Hepatocyte (in vitro differentiated cells): Measurements from ENCODE around the gene DUOXA2. TPM values are rescaled to one million over a fixed set of nuclear protein-coding genes. Genes with fewer than 3 reads are reported as not detected.

Experiments
- DNase-seq: peaks from one replicate; pipeline ENCODE4 v3.0.0-alpha.2; 2016; ENCODE audit warnings: low spot score
- H2AFZ ChIP-seq: fragments of 200-600 bp; sonication (generic); 2 replicates; pipeline ENCODE4 v1.6.0; 2016; ENCODE audit warnings: antibody characterized with exemption, mild to moderate bottlenecking
- H3K27ac ChIP-seq: fragments of 200-600 bp; sonication (generic); 2 replicates; pipeline ENCODE4 v1.5.1; 2016; ENCODE audit warnings: mild to moderate bottlenecking
- H3K27me3 ChIP-seq: fragments of 200-600 bp; sonication (generic); 2 replicates; pipeline ENCODE4 v1.6.1; 2016
- H3K36me3 ChIP-seq: fragments of 200-600 bp; sonication (generic); replicated peaks from 2 replicates; pipeline ENCODE4 v1.5.1; 2016; ENCODE audit warnings: low read depth; ENCODE audit not compliant: insufficient read depth
- H3K4me1 ChIP-seq: fragments of 200-600 bp; sonication (generic); 2 replicates; pipeline ENCODE4 v1.5.1; 2016; ENCODE audit warnings: mild to moderate bottlenecking, moderate library complexity; ENCODE audit not compliant: insufficient read depth
- H3K4me2 ChIP-seq: fragments of 200-600 bp; sonication (generic); 2 replicates; pipeline ENCODE4 v1.6.0; 2016
- H3K4me3 ChIP-seq: fragments of 200-600 bp; sonication (generic); 2 replicates; pipeline ENCODE4 v1.5.1; 2016; ENCODE audit warnings: mild to moderate bottlenecking
- H3K79me2 ChIP-seq: fragments of 200-600 bp; sonication (generic); 2 replicates; pipeline ENCODE4 v1.6.0; 2017; ENCODE audit warnings: mild to moderate bottlenecking
- H3K9me2 ChIP-seq: fragments of 200-600 bp; sonication (generic); replicated peaks from 2 replicates; pipeline ENCODE4 v1.6.0; 2017; ENCODE audit warnings: mild to moderate bottlenecking; ENCODE audit not compliant: insufficient read depth
- H3K9me3 ChIP-seq: fragments of 200-600 bp; sonication (generic); 2 replicates; pipeline ENCODE4 v1.5.1; 2016; ENCODE audit warnings: low read depth, mild to moderate bottlenecking
- H4K20me1 ChIP-seq: fragments of 200-600 bp; sonication (generic); 2 replicates; pipeline ENCODE4 v1.6.0; 2016; ENCODE audit warnings: mild to moderate bottlenecking; ENCODE audit not compliant: insufficient read depth, poor library complexity, severe bottlenecking
- EZH2 ChIP-seq: fragments of 200-600 bp; sonication (generic); IDR thresholded peaks from 2 replicates; pipeline ENCODE4 v1.6.1; 2016; ENCODE audit warnings: antibody characterized with exemption, mild to moderate bottlenecking, borderline replicate concordance
- EZH2phosphoT487 ChIP-seq: fragments of 200-600 bp; sonication (generic); IDR thresholded peaks from one replicate; pipeline ENCODE4 v1.6.1; 2018; ENCODE audit warnings: antibody characterized with exemption, mild to moderate bottlenecking, low read depth, moderate library complexity; ENCODE audit not compliant: unreplicated experiment, severe bottlenecking
- WGBS: methylation state at CpG from one replicate; pipeline ENCODE4 v1.1.6; 2016; ENCODE audit warnings: low lambda C conversion rate; ENCODE audit errors: missing lambda C conversion rate; 5-methylcytosine and 5-hydroxymethylcytosine counted together
- polyA plus RNA-seq: library from polyadenylated mRNA; unstranded; fragments of >200 nt; fragmentation: Nextera tagmentation; extraction: Ambion mirVana; gene quantifications from 2 replicates; pipeline ENCODE4 v1.2.1, GENCODE V29; 2016
- total RNA-seq: library from RNA; depleted of rRNA; stranded (reverse); fragments of >200 nt; gene quantifications from 2 replicates; pipeline ENCODE4 v1.2.3, GENCODE V29; 2014
- TF ChIP-seq, protein P1 (sequence below): fragments of 200-600 bp; sonication (generic); IDR thresholded peaks from 2 replicates; pipeline ENCODE4 v1.5.1; 2016; ENCODE audit warnings: antibody characterized with exemption, mild to moderate bottlenecking; ENCODE audit not compliant: poor library complexity

Gene DUOXA2
- total and polyA plus RNA-seq, 2 experiments from 2014 or later, result 13.8 to 35.8 TPM

DNA sequence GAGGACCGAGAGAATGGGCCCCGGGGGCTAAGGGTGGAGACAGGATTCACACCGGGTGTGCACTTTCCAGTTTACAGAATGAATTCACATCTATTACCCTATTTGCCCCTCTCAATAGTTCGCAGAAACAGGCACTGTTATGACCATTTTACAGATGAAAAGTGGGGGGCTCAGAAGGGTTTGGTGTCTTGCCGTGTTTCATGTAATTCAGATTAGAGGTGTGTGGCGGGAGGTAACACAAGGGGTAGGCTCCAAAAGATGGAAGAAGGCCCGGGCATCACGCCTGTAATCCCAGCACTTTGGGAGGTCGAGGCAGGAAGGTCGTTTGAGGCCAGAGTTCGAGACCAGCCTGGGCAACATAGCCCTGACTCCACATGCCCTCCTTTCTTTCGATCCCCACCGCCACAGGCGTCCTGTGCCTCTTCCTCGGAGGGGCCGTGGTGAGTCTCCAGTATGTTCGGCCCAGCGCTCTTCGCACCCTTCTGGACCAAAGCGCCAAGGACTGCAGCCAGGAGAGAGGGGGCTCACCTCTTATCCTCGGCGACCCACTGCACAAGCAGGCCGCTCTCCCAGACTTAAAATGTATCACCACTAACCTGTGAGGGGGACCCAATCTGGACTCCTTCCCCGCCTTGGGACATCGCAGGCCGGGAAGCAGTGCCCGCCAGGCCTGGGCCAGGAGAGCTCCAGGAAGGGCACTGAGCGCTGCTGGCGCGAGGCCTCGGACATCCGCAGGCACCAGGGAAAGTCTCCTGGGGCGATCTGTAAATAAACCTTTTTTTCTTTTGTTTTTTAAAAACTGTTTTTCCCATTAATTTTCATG is 3.4 kb downstream of the DUOXA2 start:
- Histone ChIP-seq H3K9me3 (no peaks in the 10 kb centered on the region), H3K36me3 (no peaks in the 10 kb centered on the region), H3K27ac (no peak overlapping the region), H3K9me2 (no peaks in the 10 kb centered on the region), H3K4me1 (peaks cover 20% of the 10 kb centered on the region), H3K4me3 (no peak overlapping the region), H3K4me2 (peak overlapping the region; percentile 68), H2AFZ (no peak overlapping the region), H3K27me3 (peaks cover 49% of the 10 kb centered on the region), H3K79me2 (no peaks in the 10 kb centered on the region), H4K20me1 (no peaks in the 10 kb centered on the region)
- no peak for DNase-seq
- 73% methylated on average over 33 of the region's 33 CpGs for WGBS
- TF ChIP-seq EZH2phosphoT487 (no peak), EZH2 (no peak)
- TF ChIP-seq, protein P1, sequence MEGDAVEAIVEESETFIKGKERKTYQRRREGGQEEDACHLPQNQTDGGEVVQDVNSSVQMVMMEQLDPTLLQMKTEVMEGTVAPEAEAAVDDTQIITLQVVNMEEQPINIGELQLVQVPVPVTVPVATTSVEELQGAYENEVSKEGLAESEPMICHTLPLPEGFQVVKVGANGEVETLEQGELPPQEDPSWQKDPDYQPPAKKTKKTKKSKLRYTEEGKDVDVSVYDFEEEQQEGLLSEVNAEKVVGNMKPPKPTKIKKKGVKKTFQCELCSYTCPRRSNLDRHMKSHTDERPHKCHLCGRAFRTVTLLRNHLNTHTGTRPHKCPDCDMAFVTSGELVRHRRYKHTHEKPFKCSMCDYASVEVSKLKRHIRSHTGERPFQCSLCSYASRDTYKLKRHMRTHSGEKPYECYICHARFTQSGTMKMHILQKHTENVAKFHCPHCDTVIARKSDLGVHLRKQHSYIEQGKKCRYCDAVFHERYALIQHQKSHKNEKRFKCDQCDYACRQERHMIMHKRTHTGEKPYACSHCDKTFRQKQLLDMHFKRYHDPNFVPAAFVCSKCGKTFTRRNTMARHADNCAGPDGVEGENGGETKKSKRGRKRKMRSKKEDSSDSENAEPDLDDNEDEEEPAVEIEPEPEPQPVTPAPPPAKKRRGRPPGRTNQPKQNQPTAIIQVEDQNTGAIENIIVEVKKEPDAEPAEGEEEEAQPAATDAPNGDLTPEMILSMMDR, result no peak

DNA sequence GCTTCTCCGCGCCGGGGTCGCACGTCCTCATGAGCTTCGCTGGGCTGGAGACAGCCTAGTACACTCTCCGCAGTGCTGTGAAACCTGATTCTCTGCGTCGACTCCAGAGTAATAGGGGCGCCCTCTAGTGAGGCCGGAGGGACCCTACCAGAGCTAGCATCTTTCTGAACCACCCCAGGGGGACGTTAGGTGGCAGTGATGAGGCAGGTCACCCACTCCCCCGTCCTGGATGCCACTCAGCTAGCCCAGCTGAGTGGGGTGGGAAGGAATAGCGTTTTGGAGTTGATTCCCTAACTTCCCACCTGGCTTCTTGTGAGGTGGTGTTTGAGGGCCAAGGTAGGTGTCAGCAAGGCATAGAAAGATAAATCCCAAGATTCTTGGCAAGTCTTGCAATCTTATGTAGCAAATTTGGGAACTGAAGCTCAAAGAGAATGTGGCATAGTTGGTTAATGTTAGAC is 4.0 kb downstream of the DUOXA2 start:
- Histone ChIP-seq H3K9me3 (no peaks in the 10 kb centered on the region), H2AFZ (no peak overlapping the region), H3K4me3 (no peak overlapping the region), H3K27ac (no peak overlapping the region), H4K20me1 (no peaks in the 10 kb centered on the region), H3K36me3 (no peaks in the 10 kb centered on the region), H3K27me3 (peaks cover 43% of the 10 kb centered on the region), H3K4me2 (peak overlapping the region; percentile 68), H3K4me1 (peaks cover 14% of the 10 kb centered on the region), H3K9me2 (no peaks in the 10 kb centered on the region), H3K79me2 (no peaks in the 10 kb centered on the region)
- DNase-seq, result peak; percentile 96
- no peak for TF ChIP-seq EZH2phosphoT487
- TF ChIP-seq, protein P1, result peak; percentile 100
- 2% methylated on average over 14 of the region's 14 CpGs for WGBS

DNA sequence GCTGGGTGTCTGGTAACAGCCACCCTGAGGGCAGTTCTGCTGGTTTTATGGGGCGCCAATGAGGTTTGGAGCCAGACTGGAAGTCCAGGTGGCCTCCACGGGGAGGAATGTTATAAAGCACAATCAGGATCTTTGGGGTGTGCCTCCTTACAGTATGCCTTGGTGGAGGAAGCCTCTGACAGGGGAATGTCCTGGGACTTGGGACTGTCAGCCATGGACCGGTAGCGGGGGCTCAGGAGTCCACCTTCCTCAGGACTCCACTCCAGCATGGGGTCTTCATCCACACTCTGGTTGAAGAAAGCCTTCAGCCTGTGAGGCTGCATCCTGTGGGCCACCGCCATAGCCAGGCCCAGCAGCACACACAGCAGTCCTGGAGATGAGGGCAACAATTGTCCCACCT is 4.9 kb downstream of the DUOXA2 start:
- 82% methylated on average over 5 of the region's 5 CpGs for WGBS
- H3K79me2 ChIP-seq, result no peaks in the 10 kb centered on the region
- H3K36me3 ChIP-seq, result no peaks in the 10 kb centered on the region
- no peak overlapping the region for H3K4me2 ChIP-seq
- H3K9me2 ChIP-seq, result no peaks in the 10 kb centered on the region
- H4K20me1 ChIP-seq, result no peaks in the 10 kb centered on the region
- no peak overlapping the region for H3K27ac ChIP-seq
- no peak overlapping the region for H2AFZ ChIP-seq
- peaks cover 9% of the 10 kb centered on the region for H3K4me1 ChIP-seq
- H3K27me3 ChIP-seq, result peaks cover 38% of the 10 kb centered on the region
- H3K4me3 ChIP-seq, result no peak overlapping the region
- DNase-seq, result no peak
- TF ChIP-seq, protein P1, result no peak
- TF ChIP-seq EZH2phosphoT487, result no peak
- no peak for TF ChIP-seq EZH2
- no peaks in the 10 kb centered on the region for H3K9me3 ChIP-seq
